H1 (cell line): ENCODE data around the gene SMIM13. TPM values are rescaled to one million over a fixed set of nuclear protein-coding genes. Genes with fewer than 3 reads are reported as not detected.

Experiments used
- E2F6 ChIP-seq: IDR thresholded peaks from 2 replicates; pipeline ENCODE4 v1.6.1; 2012; ENCODE audit warnings: inconsistent platforms
- polyA plus RNA-seq, 7 experiments: library from polyadenylated mRNA; depleted of rRNA in 3 of 7; stranded (reverse) in 5 of 7; unstranded in 2 of 7; fragments of >200 nt in 5 of 7; fragments of 200-250 nt in 2 of 7; gene quantifications; 1 replicate in 5 of 7; 2 replicates in 1 of 7; 4 replicates in 1 of 7; pipeline versions ENCODE4 v1.2.1 to v1.2.3, GENCODE V29; 2011 to 2013; ENCODE audit warnings: missing spikeins in 2 of 7, mixed read lengths in 2 of 7
- total RNA-seq: library from RNA; stranded (reverse); fragmentation: NEBNext Ultra II Directional; extraction: Animal tissue kit (Norgen Biotek cat#: 25700); gene quantifications from 2 replicates; pipeline ENCODE4 v1.2.1, GENCODE V29; 2021

SMIM13 gene
- total and polyA plus RNA-seq, 2 of the 8 experiments (the other 6 are each of a cell fraction or from before 2014, with no cell fraction given) = 1.7 to 10.6 TPM

DNA sequence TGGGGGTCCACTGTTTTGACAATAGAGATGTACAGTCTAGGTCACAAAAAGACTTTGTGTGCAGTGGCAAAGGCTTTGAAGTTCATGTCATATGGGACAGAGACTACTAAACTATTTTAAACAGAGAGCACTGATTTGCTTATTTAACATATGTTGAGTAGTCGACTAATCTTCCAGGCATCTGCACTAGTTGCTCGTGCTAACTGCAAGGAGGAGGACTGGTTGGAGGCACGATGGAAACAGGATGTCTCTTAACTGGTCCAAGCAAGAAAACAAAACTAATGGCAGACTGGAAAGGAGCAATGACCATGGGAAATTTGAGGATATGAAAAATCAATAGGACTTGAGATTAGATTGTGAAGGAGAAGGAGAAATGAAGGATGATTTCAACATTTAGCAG, 46.4 kb downstream of the SMIM13 start (continued):
- TF ChIP-seq E2F6 = no peak
